COLO668 (cell line): ENCODE data around the gene PDZD2.
"Not testable (repeated sequence)": the region's sequence is repeated elsewhere in the genome, so short reads cannot be mapped to it uniquely, and the experiment has no call there.

ENCODE experiments used
- DNase-seq: peaks from one replicate; lab custom pipeline; 2025; ENCODE audit not compliant: unreplicated experiment; lab: John Stamatoyannopoulos, UW

Gene PDZD2

GRCh38 chr5:32027717-32028458 lies 389.0 kb downstream of the PDZD2 start:
- no peak for DNase-seq

- no peak for DNase-seq
Measured at GRCh38 chr5:32029261-32029660, 390.3 kb downstream of the PDZD2 start.

GRCh38 chr5:32029781-32030180 lies 390.9 kb downstream of the PDZD2 start:
- DNase-seq = no peak

GRCh38 chr5:32030222-32030621 lies 391.3 kb downstream of the PDZD2 start:
- DNase-seq = no peak

- DNase-seq = no peak
Measured at GRCh38 chr5:32030686-32031085, 391.8 kb downstream of the PDZD2 start.

- no peak for DNase-seq
Measured at GRCh38 chr5:32031089-32031488, 392.2 kb downstream of the PDZD2 start.

GRCh38 chr5:32038523-32038922 lies 399.6 kb downstream of the PDZD2 start:
- DNase-seq = no peak

- DNase-seq = not testable (repeated sequence)
Measured at GRCh38 chr5:32039133-32039532, 400.2 kb downstream of the PDZD2 start.

GRCh38 chr5:32039601-32040000 lies 400.7 kb downstream of the PDZD2 start:
- DNase-seq = not testable (repeated sequence)

GRCh38 chr5:32040181-32040695 lies 401.3 kb downstream of the PDZD2 start:
- DNase-seq = not testable (repeated sequence)

GRCh38 chr5:32042551-32042961 lies 403.6 kb downstream of the PDZD2 start:
- no peak for DNase-seq

GRCh38 chr5:32043105-32043504 lies 404.2 kb downstream of the PDZD2 start:
- no peak for DNase-seq

- DNase-seq = no peak
Measured at GRCh38 chr5:32044434-32044833, 405.5 kb downstream of the PDZD2 start.

- DNase-seq = no peak
Measured at GRCh38 chr5:32044939-32045338, 406.0 kb downstream of the PDZD2 start.

- DNase-seq = no peak
Measured at GRCh38 chr5:32047056-32047455, 408.1 kb downstream of the PDZD2 start.

GRCh38 chr5:32051796-32052195 lies 412.9 kb downstream of the PDZD2 start:
- DNase-seq = no peak

GRCh38 chr5:32055891-32056866 lies 417.2 kb downstream of the PDZD2 start:
- DNase-seq = no peak

GRCh38 chr5:32057187-32058096 lies 418.5 kb downstream of the PDZD2 start:
- DNase-seq = no peak

GRCh38 chr5:32058101-32058500 lies 419.2 kb downstream of the PDZD2 start:
- no peak for DNase-seq

GRCh38 chr5:32058997-32059396 lies 420.1 kb downstream of the PDZD2 start:
- DNase-seq = no peak
